ENCODE measurements around the gene ACAT1. TPM values are rescaled to one million over a fixed set of nuclear protein-coding genes. Genes with fewer than 3 reads are reported as not detected.
"Not testable (repeated sequence)": the region's sequence is repeated elsewhere in the genome, so short reads cannot be mapped to it uniquely, and the experiment has no call there.

The ACAT1 gene
- polyA plus RNA-seq, 1 donor from 2014 or later: 47.8 TPM

GRCh38 chr11:108128772-108129171 is 7.4 kb downstream of the ACAT1 start:
- H3K4me1 Mint-ChIP-seq: peaks cover 14 to 21% (median 16%) of the 10 kb centered on the region in 3 donors
- H3K27ac Mint-ChIP-seq: peak overlapping the region in 1 of 3 donors; percentile 17
- no peaks in the 10 kb centered on the region for H3K9me3 Mint-ChIP-seq
- no peaks in the 10 kb centered on the region for H3K27me3 Mint-ChIP-seq
- no peak overlapping the region for H3K4me3 Mint-ChIP-seq
- H3K36me3 Mint-ChIP-seq: peaks cover 14% of the 10 kb centered on the region

GRCh38 chr11:108131993-108132392 is 10.6 kb downstream of the ACAT1 start:
- Mint-ChIP-seq H3K4me1 (peaks cover 2 to 8% (median 4%) of the 10 kb centered on the region in 3 donors), H3K27me3 (no peaks in the 10 kb centered on the region), H3K27ac (peak overlapping the region in 1 of 3 donors; percentile 13), H3K4me3 (no peak overlapping the region), H3K36me3 (peaks cover 13% of the 10 kb centered on the region), H3K9me3 (no peaks in the 10 kb centered on the region)

- Mint-ChIP-seq H3K36me3 (peaks cover 11% of the 10 kb centered on the region), H3K27ac (peak overlapping the region in 1 of 3 donors; percentile 78)
- H3K27me3 Mint-ChIP-seq, H3K4me3 Mint-ChIP-seq, H3K9me3 Mint-ChIP-seq, H3K4me1 Mint-ChIP-seq: not testable (repeated sequence)
Observed at GRCh38 chr11:108132993-108133538, 11.7 kb downstream of the ACAT1 start.

GRCh38 chr11:108135845-108136544 is 14.6 kb downstream of the ACAT1 start:
- no peaks in the 10 kb centered on the region for H3K27me3 Mint-ChIP-seq
- no peak overlapping the region for H3K27ac Mint-ChIP-seq
- peaks cover 0 to 1% (median 0%) of the 10 kb centered on the region in 3 donors for H3K9me3 Mint-ChIP-seq
- no peak overlapping the region for H3K4me3 Mint-ChIP-seq
- H3K36me3 Mint-ChIP-seq: peaks cover 7% of the 10 kb centered on the region
- H3K4me1 Mint-ChIP-seq: peaks cover 2 to 4% (median 3%) of the 10 kb centered on the region in 3 donors

GRCh38 chr11:108137212-108137611 is 15.8 kb downstream of the ACAT1 start:
- Mint-ChIP-seq H3K4me1 (peaks cover 1 to 4% (median 3%) of the 10 kb centered on the region in 3 donors), H3K27ac (no peak overlapping the region), H3K9me3 (peaks cover 0 to 1% (median 0%) of the 10 kb centered on the region in 3 donors), H3K4me3 (no peak overlapping the region), H3K27me3 (no peaks in the 10 kb centered on the region), H3K36me3 (peaks cover 7% of the 10 kb centered on the region)

GRCh38 chr11:108142304-108142703 is 20.9 kb downstream of the ACAT1 start:
- no peaks in the 10 kb centered on the region for H3K27me3 Mint-ChIP-seq
- no peak overlapping the region for H3K4me3 Mint-ChIP-seq
- no peak overlapping the region for H3K27ac Mint-ChIP-seq
- peaks cover 0 to 1% (median 0%) of the 10 kb centered on the region in 3 donors for H3K9me3 Mint-ChIP-seq
- H3K36me3 Mint-ChIP-seq: peaks cover 10% of the 10 kb centered on the region
- H3K4me1 Mint-ChIP-seq: peaks cover 0 to 1% (median 0%) of the 10 kb centered on the region in 3 donors

GRCh38 chr11:108144615-108145014 is 23.2 kb downstream of the ACAT1 start:
- Mint-ChIP-seq H3K36me3 (peaks cover 12% of the 10 kb centered on the region), H3K9me3 (no peaks in the 10 kb centered on the region), H3K27me3 (no peaks in the 10 kb centered on the region), H3K4me3 (no peak overlapping the region), H3K4me1 (peaks cover 0 to 1% (median 0%) of the 10 kb centered on the region in 3 donors), H3K27ac (no peak overlapping the region)

- Mint-ChIP-seq H3K27me3 (no peaks in the 10 kb centered on the region), H3K4me1 (peaks cover 0 to 1% (median 0%) of the 10 kb centered on the region in 3 donors), H3K36me3 (peaks cover 10% of the 10 kb centered on the region), H3K4me3 (no peak overlapping the region), H3K27ac (peak overlapping the region in 1 of 3 donors; percentile 83), H3K9me3 (no peaks in the 10 kb centered on the region)
Observed at GRCh38 chr11:108147150-108147549, 25.8 kb downstream of the ACAT1 start.

GRCh38 chr11:108148556-108148955 is 27.2 kb downstream of the ACAT1 start:
- peaks cover 0 to 1% (median 0%) of the 10 kb centered on the region in 3 donors for H3K4me1 Mint-ChIP-seq
- no peak overlapping the region for H3K4me3 Mint-ChIP-seq
- H3K27me3 Mint-ChIP-seq: no peaks in the 10 kb centered on the region
- H3K36me3 Mint-ChIP-seq: peaks cover 10% of the 10 kb centered on the region
- no peaks in the 10 kb centered on the region for H3K9me3 Mint-ChIP-seq
- H3K27ac Mint-ChIP-seq: no peak overlapping the region

GRCh38 chr11:108154591-108154990 is 33.2 kb downstream of the ACAT1 start:
- Mint-ChIP-seq H3K4me1 (no peaks in the 10 kb centered on the region), H3K27me3 (no peaks in the 10 kb centered on the region), H3K27ac (no peak overlapping the region), H3K36me3 (no peaks in the 10 kb centered on the region), H3K4me3 (no peak overlapping the region), H3K9me3 (no peaks in the 10 kb centered on the region)

- peaks cover 0 to 2% (median 0%) of the 10 kb centered on the region in 3 donors for H3K9me3 Mint-ChIP-seq
- H3K27me3 Mint-ChIP-seq: no peaks in the 10 kb centered on the region
- peaks cover 2% of the 10 kb centered on the region for H3K36me3 Mint-ChIP-seq
- peak overlapping the region; percentile 9 to 93 (median 50) for H3K27ac Mint-ChIP-seq
- H3K4me1 Mint-ChIP-seq: peaks cover 10 to 11% (median 11%) of the 10 kb centered on the region in 3 donors
- H3K4me3 Mint-ChIP-seq: no peak overlapping the region
Observed at GRCh38 chr11:108160970-108161566, 39.7 kb downstream of the ACAT1 start.

- not testable (repeated sequence) for H3K27me3 Mint-ChIP-seq, H3K9me3 Mint-ChIP-seq, H3K27ac Mint-ChIP-seq, H3K4me3 Mint-ChIP-seq, H3K36me3 Mint-ChIP-seq
- H3K4me1 Mint-ChIP-seq: peaks cover 10 to 13% (median 11%) of the 10 kb centered on the region in 3 donors
Observed at GRCh38 chr11:108162878-108163277, 41.5 kb downstream of the ACAT1 start.

GRCh38 chr11:108167624-108168023 is 46.3 kb downstream of the ACAT1 start:
- Mint-ChIP-seq H3K36me3 (peaks cover 8% of the 10 kb centered on the region), H3K4me3 (no peak overlapping the region), H3K9me3 (no peaks in the 10 kb centered on the region), H3K27me3 (no peaks in the 10 kb centered on the region), H3K27ac (no peak overlapping the region), H3K4me1 (peaks cover 8 to 17% (median 14%) of the 10 kb centered on the region in 3 donors)

GRCh38 chr11:108170184-108170583 is 48.8 kb downstream of the ACAT1 start:
- Mint-ChIP-seq H3K36me3 (peaks cover 8% of the 10 kb centered on the region), H3K4me1 (peaks cover 18 to 25% (median 25%) of the 10 kb centered on the region in 3 donors), H3K27me3 (no peaks in the 10 kb centered on the region), H3K27ac (peak overlapping the region in 2 of 3 donors; percentile 3 to 64), H3K4me3 (peak overlapping the region in 1 of 4 donors; percentile 59), H3K9me3 (no peaks in the 10 kb centered on the region)

- H3K9me3 Mint-ChIP-seq: no peaks in the 10 kb centered on the region
- no peak overlapping the region for H3K27ac Mint-ChIP-seq
- H3K4me3 Mint-ChIP-seq: no peak overlapping the region
Observed at GRCh38 chr11:108177570-108177969, 56.2 kb downstream of the ACAT1 start.

More at GRCh38 chr11:108177570-108177969, 56.2 kb downstream of the ACAT1 start:
- Mint-ChIP-seq H3K36me3 (peaks cover 3% of the 10 kb centered on the region), H3K27me3 (no peaks in the 10 kb centered on the region), H3K4me1 (peaks cover 15 to 21% (median 18%) of the 10 kb centered on the region in 3 donors)
